Endodermal cell (in vitro differentiated cells): ENCODE results near the gene HELZ2. TPM values are rescaled to one million over a fixed set of nuclear protein-coding genes. Genes with fewer than 3 reads are reported as not detected.

ENCODE experiments used
- DNase-seq: peaks from one replicate; pipeline ENCODE4 v3.0.0-alpha.2; 2017
- H3K27ac ChIP-seq: 2 replicates; pipeline ENCODE4 v1.5.1; 2013; ENCODE audit warnings: mild to moderate bottlenecking, low read depth, low read length, moderate library complexity
- H3K27me3 ChIP-seq: 2 replicates; pipeline ENCODE4 v1.6.1; 2013; ENCODE audit warnings: mild to moderate bottlenecking, low read length, moderate library complexity; ENCODE audit not compliant: insufficient read depth, control insufficient read depth, poor library complexity, severe bottlenecking
- H3K36me3 ChIP-seq: 2 replicates; pipeline ENCODE4 v1.7.0; 2013; ENCODE audit warnings: mild to moderate bottlenecking, low read length, moderate library complexity; ENCODE audit not compliant: control insufficient read depth, insufficient read depth
- H3K4me1 ChIP-seq: one replicate; pipeline ENCODE4 v1.7.0; 2013; ENCODE audit warnings: low read length; ENCODE audit not compliant: control insufficient read depth, insufficient read depth
- H3K4me3 ChIP-seq: 2 replicates; pipeline ENCODE4 v1.5.1; 2013; ENCODE audit warnings: mild to moderate bottlenecking, low read length, moderate library complexity
- H3K9ac ChIP-seq: 2 replicates; pipeline ENCODE4 v1.6.1; 2013; ENCODE audit warnings: mild to moderate bottlenecking, low read length, moderate library complexity; ENCODE audit not compliant: poor library complexity, severe bottlenecking; ENCODE audit errors: extremely low read depth
- H3K9me3 ChIP-seq: 2 replicates; pipeline ENCODE4 v1.6.1; 2013; ENCODE audit warnings: mild to moderate bottlenecking, low read length, moderate library complexity; ENCODE audit not compliant: control insufficient read depth
- H3K27ac Mint-ChIP-seq: 2 replicates; pipeline ENCODE4 v1.8.0; 2020; ENCODE audit warnings: mixed read lengths
- H3K27me3 Mint-ChIP-seq: 2 replicates; pipeline ENCODE4 v1.8.0; 2021; ENCODE audit warnings: mild to moderate bottlenecking, mixed read lengths; ENCODE audit not compliant: insufficient read depth
- H3K36me3 Mint-ChIP-seq: 2 replicates; pipeline ENCODE4 v1.8.0; 2020; ENCODE audit warnings: low read depth, mixed read lengths
- H3K4me1 Mint-ChIP-seq: 2 replicates; pipeline ENCODE4 v1.8.0; 2020; ENCODE audit warnings: mixed read lengths
- H3K4me3 Mint-ChIP-seq: 2 replicates; pipeline ENCODE4 v1.8.0; 2020; ENCODE audit warnings: mild to moderate bottlenecking, moderate library complexity, mixed read lengths
- H3K9me3 Mint-ChIP-seq: 2 replicates; pipeline ENCODE4 v1.8.0; 2020; ENCODE audit warnings: mild to moderate bottlenecking, mixed read lengths
- WGBS, 2 experiments: methylation state at CpG; one replicate each; pipeline versions ENCODE4 v1.1.5 to v1.1.7; 2013; ENCODE audit warnings: missing lambda C conversion rate in 2 of 2, mixed read lengths in 1 of 2; ENCODE audit not compliant: insufficient coverage in 1 of 2, insufficient read length in 1 of 2; 5-methylcytosine and 5-hydroxymethylcytosine counted together
- total RNA-seq, 2 donors: library from RNA; stranded (reverse); fragmentation: NEBNext Ultra II Directional in 1 of 2; extraction: Animal tissue kit (Norgen Biotek cat#: 25700) in 1 of 2; gene quantifications; 2 replicates in 1 of 2; 3 replicates in 1 of 2; pipeline ENCODE4 v1.2.1, GENCODE V29; 2021
- TF ChIP-seq, protein P1 (sequence below): fragments of 200-600 bp; sonication (generic); conservative IDR thresholded peaks from 2 replicates; pipeline ENCODE4 v1.5.0; 2021; ENCODE audit warnings: antibody characterized with exemption, mild to moderate bottlenecking

Gene HELZ2
- total RNA-seq, 2 donors from 2014 or later = 34.5 to 37.0 TPM

DNA sequence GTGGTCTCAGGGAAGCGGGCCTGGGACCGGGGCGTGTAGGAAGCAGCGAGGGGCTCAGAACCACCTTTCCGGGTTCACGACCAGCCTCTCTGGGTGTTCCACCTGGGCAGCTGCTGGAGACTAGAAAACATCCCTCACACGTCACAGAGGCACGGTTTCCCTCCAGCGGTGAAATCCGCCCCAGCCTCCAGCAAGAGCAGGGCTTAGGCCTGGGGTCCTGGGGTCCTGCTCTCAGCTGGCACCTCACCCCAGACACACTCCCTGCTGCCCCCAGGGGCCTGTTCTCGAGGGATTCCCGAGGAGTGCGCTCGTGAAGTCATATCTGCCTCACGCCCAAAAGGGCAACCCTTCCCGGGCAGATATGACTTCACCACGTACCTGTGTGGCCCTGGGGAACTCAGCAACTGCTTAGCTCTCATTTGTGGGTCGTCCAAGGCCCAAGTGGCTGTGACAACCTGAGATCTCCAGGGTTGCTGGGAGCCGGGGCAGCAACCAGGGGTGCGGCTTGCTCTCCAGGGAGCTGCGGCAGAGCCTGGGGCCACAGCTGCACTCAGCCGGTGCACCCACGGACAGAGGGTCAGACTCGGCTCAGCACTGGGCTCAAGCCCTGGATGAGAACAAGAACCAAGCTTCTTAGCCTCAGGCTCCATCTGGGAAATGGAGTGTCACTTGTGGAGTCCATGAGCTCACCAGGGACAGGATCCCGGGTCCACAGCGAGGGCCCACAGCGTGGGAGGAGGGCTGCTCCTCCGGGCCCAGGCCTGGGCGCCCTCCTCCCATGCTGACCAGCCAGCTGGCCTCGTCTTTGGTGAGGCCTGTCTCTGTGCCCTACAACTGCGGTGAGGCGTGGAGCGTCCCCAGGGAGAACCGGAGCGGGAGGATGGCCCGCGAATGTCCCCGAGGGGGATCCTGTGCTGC lies 19.4 kb downstream of the HELZ2 start:
- no peaks in the 10 kb centered on the region for H3K27me3 Mint-ChIP-seq
- no peaks in the 10 kb centered on the region for H3K27me3 ChIP-seq
- WGBS, 2 experiments = 79 to 87% methylated on average over 25 to 38 of the region's 38 CpGs
- no peak overlapping the region for H3K9ac ChIP-seq
- H3K36me3 ChIP-seq = peaks cover 3% of the 10 kb centered on the region
- H3K9me3 ChIP-seq = no peaks in the 10 kb centered on the region
- peak overlapping the region; percentile 63 for H3K4me3 Mint-ChIP-seq
- DNase-seq = peak; percentile 67
- peaks cover 6% of the 10 kb centered on the region for H3K36me3 Mint-ChIP-seq
- no peaks in the 10 kb centered on the region for H3K4me1 Mint-ChIP-seq
- H3K27ac Mint-ChIP-seq = no peak overlapping the region
- H3K27ac ChIP-seq = no peak overlapping the region
- H3K9me3 Mint-ChIP-seq = no peaks in the 10 kb centered on the region
- no peaks in the 10 kb centered on the region for H3K4me1 ChIP-seq
- H3K4me3 ChIP-seq = no peak overlapping the region
- TF ChIP-seq, protein P1, sequence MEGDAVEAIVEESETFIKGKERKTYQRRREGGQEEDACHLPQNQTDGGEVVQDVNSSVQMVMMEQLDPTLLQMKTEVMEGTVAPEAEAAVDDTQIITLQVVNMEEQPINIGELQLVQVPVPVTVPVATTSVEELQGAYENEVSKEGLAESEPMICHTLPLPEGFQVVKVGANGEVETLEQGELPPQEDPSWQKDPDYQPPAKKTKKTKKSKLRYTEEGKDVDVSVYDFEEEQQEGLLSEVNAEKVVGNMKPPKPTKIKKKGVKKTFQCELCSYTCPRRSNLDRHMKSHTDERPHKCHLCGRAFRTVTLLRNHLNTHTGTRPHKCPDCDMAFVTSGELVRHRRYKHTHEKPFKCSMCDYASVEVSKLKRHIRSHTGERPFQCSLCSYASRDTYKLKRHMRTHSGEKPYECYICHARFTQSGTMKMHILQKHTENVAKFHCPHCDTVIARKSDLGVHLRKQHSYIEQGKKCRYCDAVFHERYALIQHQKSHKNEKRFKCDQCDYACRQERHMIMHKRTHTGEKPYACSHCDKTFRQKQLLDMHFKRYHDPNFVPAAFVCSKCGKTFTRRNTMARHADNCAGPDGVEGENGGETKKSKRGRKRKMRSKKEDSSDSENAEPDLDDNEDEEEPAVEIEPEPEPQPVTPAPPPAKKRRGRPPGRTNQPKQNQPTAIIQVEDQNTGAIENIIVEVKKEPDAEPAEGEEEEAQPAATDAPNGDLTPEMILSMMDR = no peak

DNA sequence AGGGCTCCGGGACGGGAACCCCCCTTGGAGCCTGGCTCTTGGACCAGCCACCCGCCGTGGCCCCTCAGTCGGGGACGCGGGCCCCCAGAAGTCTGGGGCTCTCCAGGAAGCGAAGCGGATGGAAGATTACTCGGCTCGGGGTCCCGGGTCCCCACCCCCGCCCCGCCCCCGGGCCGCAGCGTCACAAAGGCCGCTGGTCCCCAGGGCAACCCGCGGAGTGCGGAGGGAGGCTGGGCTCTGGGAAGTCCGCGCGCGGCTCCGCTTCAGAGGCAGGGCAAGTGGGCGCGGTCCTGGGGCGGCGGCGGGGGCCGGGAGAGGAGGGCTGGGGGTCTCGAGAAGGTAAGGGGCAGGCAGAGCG lies 20.1 kb downstream of the HELZ2 start, which contains the start of gene FNDC11:
Gene FNDC11 (plus strand): TSS at position 227 of the 358 bp plus-strand sequence. CDS start 1,505 bp downstream, outside the sequence.
- Histone ChIP-seq H3K27me3 (no peaks in the 10 kb centered on the region), H3K9me3 (no peaks in the 10 kb centered on the region), H3K9ac (peak within 1 kb of the TSS; percentile 34), H3K36me3 (peaks cover 3% of the 10 kb centered on the region), H3K4me3 (peak within 1 kb of the TSS; percentile 77), H3K27ac (peak within 1 kb of the TSS; percentile 72), H3K4me1 (no peaks in the 10 kb centered on the region)
- peaks cover 3% of the 10 kb centered on the region for H3K36me3 Mint-ChIP-seq
- no peaks in the 10 kb centered on the region for H3K27me3 Mint-ChIP-seq
- peak within 1 kb of the TSS; percentile 63 for H3K4me3 Mint-ChIP-seq
- H3K4me1 Mint-ChIP-seq = no peaks in the 10 kb centered on the region
- H3K9me3 Mint-ChIP-seq = no peaks in the 10 kb centered on the region
- WGBS, 2 experiments = 2 to 5% methylated on average over 19 to 34 of the region's 34 CpGs
- H3K27ac Mint-ChIP-seq = no peak within 1 kb of the TSS
- TF ChIP-seq, protein P1 = no peak
- peak; percentile 89 for DNase-seq

DNA sequence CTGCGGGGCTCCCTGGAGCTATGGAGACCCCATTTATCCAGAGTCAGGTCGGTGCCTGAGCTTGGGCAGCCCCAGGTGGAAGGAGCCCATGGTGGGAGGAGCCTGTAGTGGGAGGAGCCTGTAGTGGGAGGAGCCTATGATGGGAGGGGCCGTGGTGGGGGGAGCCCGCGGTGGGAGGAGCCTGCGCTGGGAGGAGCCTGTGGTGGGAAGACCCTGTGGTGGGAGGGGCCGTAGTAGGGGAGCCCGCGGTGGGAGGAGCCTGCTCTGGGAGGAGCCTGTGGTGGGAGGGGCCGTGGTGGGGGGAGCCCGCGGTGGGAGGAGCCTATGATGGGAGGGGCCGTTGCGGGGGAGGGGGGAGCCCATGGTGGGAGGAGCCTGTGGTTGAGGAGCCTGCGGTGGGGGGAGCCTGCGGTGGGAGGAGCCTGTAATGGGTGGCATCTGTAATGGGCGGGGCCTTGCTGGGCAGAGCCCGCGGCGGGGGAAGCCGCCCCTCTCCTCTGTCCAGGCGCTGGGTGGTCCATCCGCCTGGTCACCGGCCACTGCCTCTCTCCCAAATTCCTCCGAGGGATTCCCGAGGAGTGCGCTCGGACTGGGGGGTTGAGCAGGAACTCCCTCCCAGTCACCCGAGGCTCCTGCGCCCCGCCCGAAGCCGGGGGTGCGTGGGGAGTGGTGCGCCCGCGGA lies 20.6 kb downstream of the HELZ2 start:
- 3 to 5% methylated on average over 13 to 34 of the region's 37 CpGs for WGBS, 2 experiments
- Mint-ChIP-seq H3K27me3 (no peaks in the 10 kb centered on the region), H3K36me3 (no peaks in the 10 kb centered on the region), H3K4me3 (peak overlapping the region; percentile 63), H3K4me1 (no peaks in the 10 kb centered on the region), H3K9me3 (no peaks in the 10 kb centered on the region), H3K27ac (no peak overlapping the region)
- H3K36me3 ChIP-seq = no peaks in the 10 kb centered on the region
- H3K4me1 ChIP-seq = no peaks in the 10 kb centered on the region
- no peaks in the 10 kb centered on the region for H3K9me3 ChIP-seq
- TF ChIP-seq, protein P1 = no peak
- peak; percentile 99 for DNase-seq
- peak overlapping the region; percentile 34 for H3K9ac ChIP-seq
- H3K27ac ChIP-seq = peak overlapping the region; percentile 72
- peak overlapping the region; percentile 77 for H3K4me3 ChIP-seq
- H3K27me3 ChIP-seq = no peaks in the 10 kb centered on the region
